ENCODE measurements around the gene CDPF1. TPM values are rescaled to one million over a fixed set of nuclear protein-coding genes. Genes with fewer than 3 reads are reported as not detected.

Gene CDPF1
- total and polyA plus RNA-seq, 2 experiments from 2014 or later = 10.1 to 14.5 TPM

DNA sequence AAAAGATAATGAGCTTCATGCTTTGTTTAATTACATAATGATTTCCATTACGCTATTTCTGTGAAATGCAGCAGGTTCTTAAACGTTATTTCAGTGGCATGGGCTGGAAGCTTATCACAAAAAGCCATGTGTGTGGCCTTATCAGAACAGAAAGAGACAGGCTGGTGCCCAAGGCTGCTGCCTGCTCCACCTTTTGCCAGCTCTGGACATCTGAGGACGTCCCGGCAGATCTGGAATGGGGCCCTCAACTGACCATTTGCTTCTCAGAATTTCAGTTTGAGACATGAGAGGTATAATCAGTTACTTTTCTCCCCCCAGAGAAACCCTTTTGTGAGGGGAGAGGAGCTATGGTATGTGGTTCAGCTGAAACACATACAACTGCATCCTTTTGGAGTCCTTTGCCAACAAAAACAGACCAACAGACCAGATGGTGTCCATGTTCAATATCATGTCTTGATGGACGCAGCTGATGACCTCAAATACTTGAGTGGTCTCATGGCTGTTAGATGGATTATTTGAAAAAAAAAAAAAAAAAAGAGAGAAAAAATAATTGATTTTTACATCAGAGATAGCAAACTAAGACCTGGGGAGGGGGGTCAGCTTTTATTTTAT is 8.6 kb downstream of the CDPF1 start:
- Histone ChIP-seq H3K36me3 (ENCODE audit: insufficient read depth) (no peaks in the 10 kb centered on the region), H3K27me3 (ENCODE audit: insufficient read depth) (no peaks in the 10 kb centered on the region), H3K79me2 (replicated peaks; ENCODE audit: insufficient read depth) (no peaks in the 10 kb centered on the region), H3K9me2 (ENCODE audit: insufficient read depth) (no peaks in the 10 kb centered on the region), H3K4me1 (ENCODE audit: insufficient read depth) (no peaks in the 10 kb centered on the region), H3K27ac (ENCODE audit: low read depth) (no peak overlapping the region), H3K4me3 (no peak overlapping the region), H3F3A (replicated peaks; ENCODE audit: low read depth) (no peaks in the 10 kb centered on the region), H4K20me1 (replicated peaks; ENCODE audit: insufficient read depth) (no peaks in the 10 kb centered on the region), H3K4me2 (no peak overlapping the region), H2AFZ (no peak overlapping the region)
- DNase-seq (ENCODE audit: low spot score) (no peak), ATAC-seq (no peak)
- no peaks in the 10 kb centered on the region; the same call in 2 of the 3 replicates for H3K9me3 Mint-ChIP-seq
- H3K4me1 Mint-ChIP-seq = no peaks in the 10 kb centered on the region; the same call in 2 of the 3 replicates
- peaks cover 9% of the 10 kb centered on the region for H3K27me3 Mint-ChIP-seq (ENCODE audit: insufficient read depth, low read depth, poor library complexity)
- no peak for TF ChIP-seq STAT1 (IDR thresholded peaks at IDR 0.05; ENCODE audit: unreplicated experiment)
- TF ChIP-seq REST (IDR thresholded peaks at IDR 0.05; ENCODE audit: unreplicated experiment) = no peak
- no peak for TF ChIP-seq ZNF331 (CRISPR knock-in tag; IDR thresholded peaks at IDR 0.05; ENCODE audit: low read depth)
- no peak for TF ChIP-seq EZH2phosphoT487 (IDR thresholded peaks at IDR 0.05; ENCODE audit: unreplicated experiment)
- no peak for TF ChIP-seq EZH2 (IDR thresholded peaks at IDR 0.05; ENCODE audit: low read depth, unreplicated experiment)
- no peak for TF ChIP-seq POLR2AphosphoS5 (IDR thresholded peaks at IDR 0.05; ENCODE audit: low read depth)
- TF ChIP-seq ZNF462 (CRISPR knock-in tag; IDR thresholded peaks at IDR 0.05) = no peak
- TF ChIP-seq, protein P1, sequence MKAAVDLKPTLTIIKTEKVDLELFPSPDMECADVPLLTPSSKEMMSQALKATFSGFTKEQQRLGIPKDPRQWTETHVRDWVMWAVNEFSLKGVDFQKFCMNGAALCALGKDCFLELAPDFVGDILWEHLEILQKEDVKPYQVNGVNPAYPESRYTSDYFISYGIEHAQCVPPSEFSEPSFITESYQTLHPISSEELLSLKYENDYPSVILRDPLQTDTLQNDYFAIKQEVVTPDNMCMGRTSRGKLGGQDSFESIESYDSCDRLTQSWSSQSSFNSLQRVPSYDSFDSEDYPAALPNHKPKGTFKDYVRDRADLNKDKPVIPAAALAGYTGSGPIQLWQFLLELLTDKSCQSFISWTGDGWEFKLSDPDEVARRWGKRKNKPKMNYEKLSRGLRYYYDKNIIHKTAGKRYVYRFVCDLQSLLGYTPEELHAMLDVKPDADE (IDR thresholded peaks at IDR 0.05) = no peak
- TF ChIP-seq CREB1 (CRISPR knock-in tag; IDR thresholded peaks at IDR 0.05; ENCODE audit: low read depth) = no peak
- TF ChIP-seq NANOG (IDR thresholded peaks at IDR 0.05; ENCODE audit: borderline replicate concordance) = no peak
- no peak for TF ChIP-seq JUNB (IDR thresholded peaks at IDR 0.05; ENCODE audit: unreplicated experiment)
- TF ChIP-seq ZNF114 (CRISPR knock-in tag; IDR thresholded peaks at IDR 0.05) = no peak
- TF ChIP-seq, protein P2, sequence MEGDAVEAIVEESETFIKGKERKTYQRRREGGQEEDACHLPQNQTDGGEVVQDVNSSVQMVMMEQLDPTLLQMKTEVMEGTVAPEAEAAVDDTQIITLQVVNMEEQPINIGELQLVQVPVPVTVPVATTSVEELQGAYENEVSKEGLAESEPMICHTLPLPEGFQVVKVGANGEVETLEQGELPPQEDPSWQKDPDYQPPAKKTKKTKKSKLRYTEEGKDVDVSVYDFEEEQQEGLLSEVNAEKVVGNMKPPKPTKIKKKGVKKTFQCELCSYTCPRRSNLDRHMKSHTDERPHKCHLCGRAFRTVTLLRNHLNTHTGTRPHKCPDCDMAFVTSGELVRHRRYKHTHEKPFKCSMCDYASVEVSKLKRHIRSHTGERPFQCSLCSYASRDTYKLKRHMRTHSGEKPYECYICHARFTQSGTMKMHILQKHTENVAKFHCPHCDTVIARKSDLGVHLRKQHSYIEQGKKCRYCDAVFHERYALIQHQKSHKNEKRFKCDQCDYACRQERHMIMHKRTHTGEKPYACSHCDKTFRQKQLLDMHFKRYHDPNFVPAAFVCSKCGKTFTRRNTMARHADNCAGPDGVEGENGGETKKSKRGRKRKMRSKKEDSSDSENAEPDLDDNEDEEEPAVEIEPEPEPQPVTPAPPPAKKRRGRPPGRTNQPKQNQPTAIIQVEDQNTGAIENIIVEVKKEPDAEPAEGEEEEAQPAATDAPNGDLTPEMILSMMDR (conservative IDR thresholded peaks at IDR 0.05; ENCODE audit: low read depth in 2 of 2) = no peak
- no peak overlapping the region for H3K27ac Mint-ChIP-seq
- H3K36me3 Mint-ChIP-seq (ENCODE audit: low read depth) = peaks cover 2% of the 10 kb centered on the region; the same call in 2 of the 3 replicates
- no peak overlapping the region for H3K4me3 Mint-ChIP-seq

Measured in GM23338 (cell line).